Hindlimb muscle (tissue), 1 donor: ENCODE data around the gene SAXO1. TPM values are rescaled to one million over a fixed set of nuclear protein-coding genes. Genes with fewer than 3 reads are reported as not detected.

Experiments
- polyA plus RNA-seq: library from polyadenylated mRNA; unstranded; fragments of 120-200 nt; gene quantifications from one replicate; pipeline ENCODE4 v1.2.1, GENCODE V29; 2013; ENCODE audit not compliant: insufficient read length

Gene SAXO1
- polyA plus RNA-seq, 1 donor: 0.06 TPM

Other genes starting within 250 kb of the SAXO1 start
- gene RRAGA, start 16.2 kb upstream of the SAXO1 start, polyA plus RNA-seq: 78.2 TPM
- 10.9 TPM for gene HAUS6, start 69.7 kb upstream of the SAXO1 start, polyA plus RNA-seq
- 62.1 TPM for gene PLIN2, start 94.3 kb upstream of the SAXO1 start, polyA plus RNA-seq
- 25.2 TPM for gene DENND4C, start 197.5 kb upstream of the SAXO1 start, polyA plus RNA-seq